ENCODE measurements around the gene CPAMD8. TPM values are rescaled to one million over a fixed set of nuclear protein-coding genes. Genes with fewer than 3 reads are reported as not detected.

CPAMD8 gene
- total RNA-seq, 4 donors from 2014 or later, result 6.0 to 15.6 (median 7.6) TPM

DNA sequence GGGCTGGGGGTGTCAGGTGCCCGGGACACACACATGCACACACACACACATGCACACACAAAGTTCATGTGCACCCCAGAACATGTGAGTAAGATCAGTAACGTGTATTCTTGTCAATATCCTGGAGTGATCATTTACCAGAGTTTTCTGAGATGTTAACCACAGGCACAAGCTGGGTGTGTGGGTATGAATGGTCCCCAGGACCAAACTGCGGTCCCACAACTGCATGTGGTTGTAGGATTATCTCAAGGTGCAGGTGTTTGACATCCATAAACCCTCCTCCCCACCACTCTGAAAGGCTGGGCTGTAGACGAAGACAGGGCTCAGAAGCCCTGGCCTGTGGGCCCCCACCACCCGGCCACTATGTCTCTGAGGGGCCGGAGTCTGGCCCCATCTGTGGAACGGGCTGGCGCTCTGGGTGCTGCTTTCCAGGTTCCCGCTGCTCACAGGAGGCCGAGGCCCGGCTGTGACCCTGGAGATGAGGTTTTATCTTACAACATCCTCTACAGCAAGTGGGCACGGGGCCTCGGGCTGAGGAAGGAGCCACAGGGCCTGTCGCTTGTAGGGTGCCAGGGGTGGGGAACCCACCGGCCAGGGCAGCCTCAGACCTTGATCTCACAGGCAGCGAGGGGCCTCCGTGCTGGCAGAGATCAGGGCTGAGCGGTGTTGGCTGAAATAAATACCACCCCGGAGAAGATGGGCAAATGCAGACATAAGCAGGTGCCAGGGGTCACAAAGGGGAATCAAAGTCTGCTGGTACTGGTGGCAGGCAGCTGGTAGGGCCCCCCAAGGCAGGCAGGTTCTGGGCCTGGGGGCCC is 133.5 kb downstream of the CPAMD8 start:
- peaks cover 15 to 25% (median 21%) of the 10 kb centered on the region in 3 donors for H3K27me3 ChIP-seq
- DNase-seq (no peak), ATAC-seq (no peak)
- no peak for TF ChIP-seq POLR2A (IDR thresholded peaks at IDR 0.05)
- TF ChIP-seq, protein P1, sequence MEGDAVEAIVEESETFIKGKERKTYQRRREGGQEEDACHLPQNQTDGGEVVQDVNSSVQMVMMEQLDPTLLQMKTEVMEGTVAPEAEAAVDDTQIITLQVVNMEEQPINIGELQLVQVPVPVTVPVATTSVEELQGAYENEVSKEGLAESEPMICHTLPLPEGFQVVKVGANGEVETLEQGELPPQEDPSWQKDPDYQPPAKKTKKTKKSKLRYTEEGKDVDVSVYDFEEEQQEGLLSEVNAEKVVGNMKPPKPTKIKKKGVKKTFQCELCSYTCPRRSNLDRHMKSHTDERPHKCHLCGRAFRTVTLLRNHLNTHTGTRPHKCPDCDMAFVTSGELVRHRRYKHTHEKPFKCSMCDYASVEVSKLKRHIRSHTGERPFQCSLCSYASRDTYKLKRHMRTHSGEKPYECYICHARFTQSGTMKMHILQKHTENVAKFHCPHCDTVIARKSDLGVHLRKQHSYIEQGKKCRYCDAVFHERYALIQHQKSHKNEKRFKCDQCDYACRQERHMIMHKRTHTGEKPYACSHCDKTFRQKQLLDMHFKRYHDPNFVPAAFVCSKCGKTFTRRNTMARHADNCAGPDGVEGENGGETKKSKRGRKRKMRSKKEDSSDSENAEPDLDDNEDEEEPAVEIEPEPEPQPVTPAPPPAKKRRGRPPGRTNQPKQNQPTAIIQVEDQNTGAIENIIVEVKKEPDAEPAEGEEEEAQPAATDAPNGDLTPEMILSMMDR (IDR thresholded peaks at IDR 0.05 in 4 of 5, conservative IDR thresholded peaks at IDR 0.05 in 1 of 5), result no peak
- H3K9me3 ChIP-seq, result no peaks in the 10 kb centered on the region
- H3K27ac ChIP-seq, result peak overlapping the region; percentile 18 to 49 (median 33)
- H3K4me3 ChIP-seq, result no peak overlapping the region
- in situ Hi-C loops (cut with MboI; ENCODE audit: low sequenced_read_pairs in 4 of 4), result no loop called here
- peaks cover 0 to 7% of the 10 kb centered on the region in 2 donors for H3K4me1 ChIP-seq
- H3K36me3 ChIP-seq, result no peaks in the 10 kb centered on the region
- intact Hi-C loops (cut with DNase I; ENCODE audit: low total_unique reads), result no loop called here

- Histone ChIP-seq H3K27me3 (peaks cover 15 to 25% (median 16%) of the 10 kb centered on the region in 3 donors), H3K4me1 (peaks cover 0 to 7% of the 10 kb centered on the region in 2 donors), H3K9me3 (no peaks in the 10 kb centered on the region), H3K4me3 (no peak overlapping the region), H3K27ac (peak overlapping the region in 1 of 4 donors; percentile 18), H3K36me3 (no peaks in the 10 kb centered on the region)
- ATAC-seq (no peak), DNase-seq (no peak)
- TF ChIP-seq, protein P1 (IDR thresholded peaks at IDR 0.05 in 4 of 5, conservative IDR thresholded peaks at IDR 0.05 in 1 of 5), result no peak
- TF ChIP-seq POLR2A (IDR thresholded peaks at IDR 0.05), result no peak
- intact Hi-C loops (cut with DNase I; ENCODE audit: low total_unique reads) (no loop called here), in situ Hi-C loops (cut with MboI; ENCODE audit: low sequenced_read_pairs in 4 of 4) (no loop called here)
These were observed 134.2 kb downstream of the CPAMD8 start for GRCh38 chr19:16892436-16892835.

GRCh38 chr19:16891696-16892382 is 134.8 kb downstream of the CPAMD8 start:
- intact Hi-C loops (cut with DNase I; ENCODE audit: low total_unique reads), result no loop called here
- in situ Hi-C loops (cut with MboI; ENCODE audit: low sequenced_read_pairs in 4 of 4), result no loop called here
- H3K4me1 ChIP-seq, result peaks cover 0 to 7% of the 10 kb centered on the region in 2 donors

DNA sequence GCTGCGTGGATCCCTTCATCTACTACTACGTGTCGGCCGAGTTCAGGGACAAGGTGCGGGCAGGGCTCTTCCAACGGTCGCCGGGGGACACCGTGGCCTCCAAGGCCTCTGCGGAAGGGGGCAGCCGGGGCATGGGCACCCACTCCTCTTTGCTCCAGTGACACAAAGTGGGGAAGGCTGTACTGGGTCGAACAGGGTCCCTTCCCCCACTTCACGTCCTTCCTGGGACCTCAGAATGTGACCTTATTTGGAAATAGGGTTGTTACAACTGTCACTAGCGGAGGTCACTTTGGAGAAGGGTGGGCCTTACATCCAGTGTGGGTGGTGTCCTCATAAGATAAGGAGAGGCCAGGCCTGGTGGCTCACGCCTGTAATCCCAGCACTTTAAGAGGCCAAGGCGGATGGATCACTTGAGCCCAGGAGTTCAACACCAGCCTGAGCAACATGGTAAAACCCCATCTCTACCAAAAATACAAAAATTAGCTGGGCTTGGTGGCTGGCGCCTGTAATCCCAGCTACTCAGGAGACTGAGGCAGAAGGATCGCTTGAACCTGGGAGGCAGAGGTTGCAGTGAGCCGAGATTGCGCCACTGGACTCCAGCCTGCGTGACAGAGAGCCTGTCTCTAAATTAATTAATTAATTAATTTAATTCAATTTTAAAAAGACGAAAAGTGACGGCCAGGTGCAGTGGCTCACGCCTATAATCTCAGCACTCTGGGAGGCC is 136.0 kb downstream of the CPAMD8 start:
- intact Hi-C loops (cut with DNase I; ENCODE audit: low total_unique reads) (no loop called here), in situ Hi-C loops (cut with MboI; ENCODE audit: low sequenced_read_pairs in 4 of 4) (no loop called here)
- peak overlapping the region in 2 of 4 donors; percentile 73 to 74 for H3K27ac ChIP-seq
- H3K27me3 ChIP-seq, result peaks cover 3 to 12% (median 10%) of the 10 kb centered on the region in 3 donors
- no peak for TF ChIP-seq POLR2A (IDR thresholded peaks at IDR 0.05)
- TF ChIP-seq, protein P1 (IDR thresholded peaks at IDR 0.05 in 4 of 5, conservative IDR thresholded peaks at IDR 0.05 in 1 of 5), result no peak
- ATAC-seq (no peak), DNase-seq (no peak)
- no peaks in the 10 kb centered on the region for H3K36me3 ChIP-seq
- H3K4me3 ChIP-seq, result no peak overlapping the region
- H3K4me1 ChIP-seq, result peaks cover 0 to 5% of the 10 kb centered on the region in 2 donors
- H3K9me3 ChIP-seq, result no peaks in the 10 kb centered on the region

More at GRCh38 chr19:16891696-16892382, 134.8 kb downstream of the CPAMD8 start:
- Histone ChIP-seq H3K27ac (peak overlapping the region in 1 of 4 donors; percentile 18), H3K4me3 (no peak overlapping the region), H3K36me3 (no peaks in the 10 kb centered on the region), H3K27me3 (peaks cover 11 to 24% (median 15%) of the 10 kb centered on the region in 3 donors), H3K9me3 (no peaks in the 10 kb centered on the region)
- ATAC-seq, result no peak
- no peak for TF ChIP-seq POLR2A (IDR thresholded peaks at IDR 0.05)
- TF ChIP-seq, protein P1 (IDR thresholded peaks at IDR 0.05 in 4 of 5, conservative IDR thresholded peaks at IDR 0.05 in 1 of 5), result no peak
- DNase-seq, result no peak
